OCI-M2 (cell line): ENCODE results near the gene QPRT.
"Not testable (repeated sequence)": the region's sequence is repeated elsewhere in the genome, so short reads cannot be mapped to it uniquely, and the experiment has no call there.

Experiments
- DNase-seq: peaks from one replicate; lab custom pipeline; 2025; ENCODE audit not compliant: unreplicated experiment; lab: John Stamatoyannopoulos, UW

QPRT gene

DNA sequence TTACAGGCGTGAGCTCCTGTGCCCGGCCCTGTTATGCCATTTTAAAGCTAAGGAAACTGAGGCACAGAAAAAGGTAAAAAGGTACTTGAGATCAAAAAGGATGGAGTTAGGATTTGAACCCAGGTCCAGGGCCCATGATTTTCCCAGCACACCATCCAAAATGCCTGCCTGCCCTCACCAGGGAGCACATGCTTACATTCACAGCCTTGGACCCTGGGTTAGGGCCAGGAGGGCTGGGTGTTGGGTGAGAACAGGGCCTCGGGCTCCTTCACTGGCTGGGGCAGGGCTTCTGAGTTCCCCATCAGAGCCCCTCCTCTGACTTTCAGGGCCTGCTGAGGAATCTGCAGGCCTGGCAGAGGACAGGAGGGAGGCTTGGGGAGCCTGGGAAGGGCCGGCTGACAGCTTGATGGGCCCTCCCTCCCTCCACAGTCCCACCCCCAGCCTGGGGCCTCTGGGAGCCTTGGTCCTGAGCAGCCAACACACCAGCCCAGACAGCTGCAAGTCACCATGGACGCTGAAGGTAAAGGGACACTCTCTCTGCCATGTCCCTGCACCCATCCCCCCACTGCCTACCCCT lies at the start of gene QPRT:
QPRT (plus strand) TSS at position 490 of the 577 bp plus-strand sequence; CDS start at position 508, 18 bp downstream.
- DNase-seq = no peak

DNA sequence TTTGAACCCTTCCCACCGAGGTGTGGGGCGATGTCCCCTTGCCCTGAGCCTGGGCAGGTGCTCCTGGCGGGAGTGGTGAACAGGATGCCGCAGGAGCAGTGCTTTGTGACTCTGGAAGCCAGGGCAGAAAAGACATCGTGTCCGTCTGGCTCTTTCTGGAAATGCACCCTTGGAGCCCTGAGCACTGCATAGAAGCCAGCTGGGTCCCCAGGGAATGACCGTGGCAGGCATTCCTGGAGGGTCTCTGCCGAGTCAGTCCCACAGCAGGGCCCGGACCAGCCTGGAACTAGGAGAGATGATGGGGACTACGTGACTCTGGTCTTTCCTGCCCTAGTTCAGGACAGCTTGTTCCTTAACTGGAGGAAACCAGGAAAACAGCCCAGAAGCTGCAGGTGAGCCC lies 49.7 kb upstream of the QPRT start:
- not testable (repeated sequence) for DNase-seq

DNA sequence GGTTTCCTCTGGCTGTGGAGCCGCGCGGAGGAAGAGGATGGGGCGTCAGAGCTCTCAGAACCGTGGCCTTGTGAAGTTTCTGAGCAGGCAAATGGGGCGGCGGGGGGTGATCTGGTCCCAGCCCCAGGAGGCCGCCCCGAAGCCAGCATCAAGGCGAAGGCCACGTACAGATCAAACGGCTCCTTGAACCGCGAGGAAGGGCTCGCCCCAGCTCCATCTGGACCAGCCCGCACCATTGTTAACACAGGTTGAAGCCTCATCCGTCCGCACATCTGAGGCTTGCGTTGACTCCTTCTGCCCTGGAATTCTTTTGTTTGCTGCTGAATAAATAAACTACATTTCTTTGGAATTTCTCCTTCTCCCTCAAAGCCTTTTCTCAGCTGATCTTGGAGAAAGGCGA lies 47.3 kb upstream of the QPRT start:
- DNase-seq = not testable (repeated sequence)

DNA sequence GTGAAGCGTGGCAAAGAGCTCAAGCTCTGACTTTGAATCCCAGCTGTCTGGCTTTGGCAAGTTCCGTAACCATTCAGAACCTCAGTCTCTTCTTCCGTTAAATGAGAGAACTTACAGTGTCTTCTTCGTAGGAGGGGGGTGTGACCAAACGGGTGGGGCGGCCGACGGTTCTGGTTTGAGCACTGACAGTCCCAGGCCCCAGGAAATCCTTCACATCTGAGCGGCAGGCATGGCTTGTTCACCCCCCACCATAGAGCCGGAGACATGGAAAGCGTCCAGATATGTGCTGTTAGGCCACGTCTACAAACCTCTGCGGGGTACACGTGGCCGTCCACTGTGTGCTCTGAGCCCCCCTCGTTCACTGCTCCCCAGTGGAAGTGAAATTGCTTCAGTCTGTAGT lies 43.1 kb upstream of the QPRT start:
- DNase-seq = not testable (repeated sequence)

DNA sequence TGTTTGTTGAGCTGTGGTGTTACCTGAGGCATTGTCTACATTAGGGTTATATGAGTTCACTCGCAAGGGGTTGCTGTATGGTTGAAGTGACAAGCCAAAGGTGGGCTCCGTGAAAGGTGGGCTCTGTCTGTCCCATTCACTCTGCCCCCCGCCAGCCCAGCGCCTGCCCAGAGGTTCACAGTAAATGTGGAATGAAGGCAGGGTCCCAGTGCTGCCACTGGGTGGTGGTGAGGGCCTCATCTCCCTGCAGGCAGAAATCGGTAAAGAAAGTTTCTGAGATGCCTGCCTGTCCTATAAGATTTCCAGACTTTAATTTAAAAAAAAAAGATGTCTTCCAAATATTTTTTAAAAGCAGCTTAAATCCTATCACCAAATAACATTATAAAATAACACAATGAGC lies 42.6 kb upstream of the QPRT start:
- not testable (repeated sequence) for DNase-seq

DNA sequence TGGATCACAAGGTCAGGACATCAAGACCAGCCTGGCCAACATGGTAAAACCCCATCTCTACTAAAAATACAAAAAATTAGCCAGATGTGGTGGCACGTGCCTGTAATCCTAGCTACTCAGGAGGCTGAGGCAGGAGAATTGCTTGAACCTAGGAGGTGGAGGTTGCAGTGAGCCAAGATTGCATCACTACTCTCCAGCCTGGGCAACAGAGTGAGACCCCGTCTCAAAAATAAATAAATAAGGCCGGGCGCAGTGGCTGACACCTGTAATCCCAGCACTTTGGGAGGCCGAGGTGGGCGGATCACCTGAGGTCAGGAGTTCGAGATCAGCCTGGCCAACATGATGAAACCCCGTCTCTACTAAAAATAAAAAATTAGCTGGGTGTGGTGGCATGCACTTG lies 40.2 kb upstream of the QPRT start:
- not testable (repeated sequence) for DNase-seq

DNA sequence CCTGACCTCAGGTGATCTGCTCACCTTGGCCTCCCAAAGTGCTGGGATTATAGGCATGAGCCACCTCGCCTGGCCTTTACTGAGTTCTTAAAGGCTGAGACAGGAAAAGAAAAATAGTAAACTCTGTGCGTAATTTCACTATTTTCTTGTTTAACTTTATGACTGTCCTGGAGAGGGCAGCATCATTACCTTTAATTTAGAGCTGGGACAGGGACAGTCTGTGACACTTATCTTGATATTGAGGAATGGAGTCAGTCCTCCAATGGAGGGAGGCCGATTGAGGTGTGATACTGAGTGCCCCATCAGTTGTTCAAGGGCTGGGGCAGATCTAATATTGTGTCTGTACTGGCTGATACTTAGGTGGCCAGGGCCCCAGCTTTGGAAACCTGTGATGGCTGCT lies 37.4 kb upstream of the QPRT start:
- no peak for DNase-seq

DNA sequence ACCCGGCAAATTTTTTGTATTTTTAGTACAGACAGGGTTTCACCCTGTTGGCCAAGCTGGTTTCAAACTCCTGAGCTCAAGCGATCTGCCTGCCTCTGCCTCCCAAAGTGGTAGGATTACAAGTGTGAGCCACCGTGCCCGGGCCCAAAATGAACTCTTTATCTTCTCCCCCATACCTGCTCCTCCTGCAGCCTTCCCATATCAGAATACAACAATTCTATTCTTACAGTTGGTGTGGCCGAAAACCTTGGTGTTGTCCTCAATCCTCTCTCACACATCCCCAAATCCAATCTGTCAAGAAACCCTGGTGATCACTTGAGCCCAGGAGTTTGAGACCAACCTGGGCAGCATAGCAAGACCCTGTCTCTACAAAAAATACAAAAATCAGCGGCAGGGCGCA lies 35.4 kb upstream of the QPRT start:
- DNase-seq = no peak

DNA sequence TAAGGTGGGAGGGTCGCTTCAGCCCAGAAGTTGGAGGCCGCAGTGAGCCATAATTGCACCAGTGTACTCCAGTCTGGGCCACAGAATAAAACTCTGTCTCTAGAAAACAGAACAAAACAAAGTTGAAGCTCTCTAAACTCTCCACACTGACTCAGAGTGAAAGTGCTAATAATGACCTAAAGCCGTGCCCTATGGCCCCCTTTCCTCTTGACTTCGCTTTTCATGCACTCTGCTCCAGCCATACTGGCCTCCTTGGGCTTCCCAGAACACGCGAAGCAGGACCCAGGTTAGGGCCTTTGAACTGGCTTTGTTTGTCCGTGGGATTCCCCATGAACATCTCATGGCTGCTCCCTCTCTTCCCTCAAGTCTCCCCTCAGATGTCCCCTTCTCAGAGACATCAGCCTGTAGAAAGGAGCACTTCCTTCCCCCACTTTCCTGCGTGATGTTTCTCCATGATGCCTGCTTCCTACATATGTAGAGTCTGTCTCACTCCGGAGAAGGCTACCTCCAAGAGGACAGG lies 34.6 kb upstream of the QPRT start:
- DNase-seq = no peak

DNA sequence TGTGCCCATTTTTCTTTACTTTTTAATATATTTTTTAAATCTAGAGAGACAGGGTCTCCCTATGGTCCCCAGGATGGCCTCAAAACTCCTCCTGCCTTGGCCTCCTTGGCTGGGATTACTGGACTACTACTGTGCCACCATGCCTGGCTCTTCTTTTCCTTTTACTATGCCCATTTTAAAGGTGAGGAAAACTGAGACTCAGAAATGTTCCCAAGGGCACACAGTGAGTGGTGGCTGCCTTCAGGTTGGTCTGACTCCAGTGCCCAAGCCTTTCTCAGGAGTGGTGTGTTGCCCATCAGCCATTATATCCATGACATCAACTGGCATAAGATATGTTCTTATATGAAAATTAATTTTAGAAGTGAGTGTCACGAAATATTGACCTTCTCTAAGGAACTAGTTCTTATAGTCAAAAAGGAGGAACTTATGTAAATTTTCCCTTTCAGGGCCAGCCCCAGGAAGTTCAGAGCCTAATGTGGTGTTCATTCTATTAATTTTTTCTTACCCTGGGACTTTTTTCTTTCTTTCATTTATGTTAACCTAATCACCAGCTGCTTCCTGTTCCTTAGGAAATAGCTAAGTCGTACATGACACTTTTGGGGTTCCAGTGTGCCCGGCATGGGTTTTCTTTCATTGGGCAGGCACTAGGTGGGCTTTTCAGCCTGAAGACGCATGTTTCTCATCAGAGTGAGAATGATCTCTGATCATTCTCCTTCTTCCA lies 33.8 kb upstream of the QPRT start:
- no peak for DNase-seq

DNA sequence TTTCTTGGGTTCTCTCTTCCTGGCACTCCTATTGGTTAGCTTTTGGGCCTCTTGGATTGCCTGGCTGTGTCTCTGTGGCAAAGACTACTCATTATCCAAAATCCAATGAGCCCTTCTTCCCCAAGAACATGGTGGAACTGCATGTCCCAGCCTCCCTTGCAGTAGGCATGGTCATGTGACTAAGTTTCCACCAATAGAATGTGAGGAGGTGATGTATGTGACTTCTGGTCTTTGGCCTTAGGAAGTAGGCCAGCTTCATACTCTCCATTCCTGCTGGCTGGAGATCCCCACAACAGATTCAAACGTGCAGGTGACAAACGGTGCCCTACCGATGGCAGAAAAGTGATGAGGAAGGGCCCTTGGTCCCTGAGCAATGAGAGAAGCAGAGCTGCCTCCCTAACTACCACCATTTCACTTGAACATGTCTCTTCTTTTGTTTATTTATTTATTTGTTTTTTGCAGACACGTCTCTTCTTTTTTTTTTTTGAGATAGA lies 33.2 kb upstream of the QPRT start:
- no peak for DNase-seq

DNA sequence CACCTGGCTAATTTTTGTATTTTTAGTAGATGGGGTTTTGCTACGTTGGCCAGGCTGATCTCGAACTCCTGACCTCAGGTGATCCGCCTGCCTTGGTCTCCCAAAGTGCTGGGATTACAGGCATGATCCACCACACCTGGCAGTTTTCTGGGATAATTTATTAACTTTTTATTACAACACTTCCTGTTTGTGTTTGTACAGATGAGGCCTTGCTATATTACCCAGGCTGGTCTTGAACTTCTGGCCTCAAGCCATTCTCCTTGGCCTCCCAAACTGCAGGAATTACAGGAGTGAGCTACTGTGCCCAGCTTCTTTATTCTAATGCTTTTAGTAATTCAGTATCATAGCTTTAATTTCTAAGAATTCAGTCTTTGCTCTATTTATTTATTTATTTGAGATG lies 32.0 kb upstream of the QPRT start:
- DNase-seq = no peak

DNA sequence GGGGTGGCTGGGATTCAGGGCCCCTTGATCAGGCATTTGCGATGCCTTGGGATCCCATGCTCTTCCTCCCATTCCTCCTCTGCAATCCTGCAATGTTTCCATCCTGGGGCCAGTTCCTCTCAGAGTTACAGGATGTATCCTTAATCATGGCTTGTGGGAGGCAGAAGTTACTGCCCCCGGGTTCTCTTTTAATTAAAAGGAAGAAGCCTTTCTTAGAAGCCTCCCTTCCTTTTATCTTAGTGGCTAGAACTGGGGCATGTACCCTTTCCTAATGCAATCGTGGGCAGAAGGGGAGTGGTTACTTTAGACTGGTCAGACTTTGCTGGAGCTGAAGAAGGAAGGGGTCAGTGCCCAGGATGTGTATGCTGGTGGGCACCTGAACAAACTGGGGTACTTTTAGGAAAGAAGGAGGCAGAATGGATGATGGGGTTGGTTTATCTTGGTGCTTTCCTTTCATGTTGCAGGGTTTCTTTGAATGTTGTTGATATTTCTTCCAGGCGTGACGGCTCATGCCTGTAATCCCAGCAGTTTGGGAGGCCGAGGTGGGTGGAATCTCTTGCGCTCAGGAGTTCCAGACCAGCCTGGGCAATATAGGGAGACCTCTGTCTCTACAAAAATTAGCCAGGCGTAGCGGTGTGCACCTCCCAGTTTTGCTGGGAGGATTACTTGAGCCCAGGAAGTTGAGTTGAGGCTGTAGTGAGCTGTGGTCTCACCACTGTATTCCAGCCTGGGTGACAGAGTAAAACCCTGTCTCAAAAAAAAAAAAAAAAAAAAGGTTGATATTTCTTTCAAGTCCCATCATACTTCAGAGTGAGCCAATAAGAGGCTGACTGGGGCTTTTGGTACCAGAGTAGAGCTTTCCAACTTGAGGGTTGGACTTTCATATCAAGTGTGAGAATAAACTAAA lies 29.1 kb upstream of the QPRT start:
- DNase-seq = no peak

DNA sequence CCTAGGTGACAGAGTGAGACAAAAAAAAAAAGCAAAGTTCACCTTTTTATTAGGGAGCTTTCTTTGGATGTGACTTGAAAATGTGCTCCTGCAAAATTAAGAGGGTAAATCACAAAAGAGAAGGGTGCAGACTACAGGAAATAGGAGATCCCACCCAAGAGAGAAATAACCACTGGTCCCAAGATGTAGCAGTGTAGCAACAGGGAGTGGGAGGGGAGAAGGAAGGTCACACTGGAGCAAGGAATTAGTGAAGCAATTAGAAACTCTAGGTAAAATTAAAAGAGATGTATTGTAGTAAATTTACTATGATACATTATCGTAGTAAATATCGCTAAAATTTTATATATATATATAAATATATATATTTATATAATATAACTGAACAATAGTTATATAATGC lies 28.2 kb upstream of the QPRT start:
- DNase-seq = no peak

DNA sequence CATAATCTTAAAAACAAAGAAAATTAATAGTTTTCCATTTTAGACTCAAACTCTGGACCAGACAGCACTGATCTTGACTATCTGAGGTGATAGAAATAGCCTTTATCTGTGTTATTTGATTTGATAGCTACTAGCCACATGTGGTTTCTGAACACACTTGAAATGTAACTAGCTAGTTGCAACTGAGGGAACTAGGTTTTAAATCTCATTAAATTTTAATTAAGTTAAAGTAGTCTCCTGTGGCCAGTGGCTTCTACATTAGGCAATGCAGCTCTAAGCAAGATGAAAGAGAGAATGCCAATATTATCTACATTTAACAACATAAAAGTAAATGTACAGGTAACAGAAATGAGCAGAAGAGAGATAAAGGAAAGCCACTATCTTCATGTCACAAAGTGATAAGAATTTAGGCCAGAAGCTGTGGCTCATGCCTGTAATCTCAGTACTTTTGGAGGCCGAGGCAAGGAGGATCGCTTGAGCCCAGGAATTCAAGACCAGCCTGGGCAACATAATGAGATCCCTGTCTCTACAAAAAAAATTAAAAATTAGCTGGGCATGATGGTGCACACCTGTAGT lies 27.1 kb upstream of the QPRT start:
- no peak for DNase-seq

DNA sequence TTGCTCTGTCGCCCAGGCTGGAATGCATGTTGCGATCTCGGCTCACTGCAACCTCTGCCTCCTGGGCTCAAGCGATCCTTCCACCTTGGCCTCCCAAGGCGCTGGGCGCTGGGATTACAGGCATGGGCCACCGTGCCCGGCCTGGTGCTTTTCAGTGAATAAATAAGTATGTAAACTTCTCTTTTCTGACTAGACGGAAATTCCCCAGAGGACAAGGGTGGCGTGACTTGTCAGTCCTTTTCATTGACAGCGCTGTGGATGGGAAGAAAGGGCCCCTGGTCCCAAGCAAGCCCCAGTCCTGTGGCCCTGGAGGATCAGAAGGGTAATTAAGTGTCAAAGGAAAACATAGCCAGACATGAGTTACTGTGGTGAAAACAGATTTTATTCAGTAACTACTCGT lies 25.5 kb upstream of the QPRT start:
- DNase-seq = no peak

DNA sequence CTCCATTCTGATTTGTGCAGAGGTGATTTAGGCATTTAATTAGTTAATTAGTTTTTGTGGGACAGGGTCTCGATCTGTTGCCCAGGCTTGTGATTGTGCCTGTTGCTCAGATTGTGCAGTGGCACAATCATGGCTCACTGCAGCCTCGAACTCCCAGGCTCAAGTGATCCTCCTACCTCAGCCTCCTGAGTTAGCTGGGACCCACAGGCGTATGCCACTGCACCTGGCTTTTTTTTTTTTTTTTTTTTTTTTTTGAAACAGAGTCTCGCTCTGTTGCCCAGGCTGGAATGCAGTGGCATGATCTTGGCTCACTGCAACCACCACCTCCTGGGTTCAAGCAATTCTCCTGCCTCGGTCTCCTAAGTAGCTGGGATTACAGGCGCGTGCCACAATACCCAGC lies 25.1 kb upstream of the QPRT start:
- DNase-seq = not testable (repeated sequence)

DNA sequence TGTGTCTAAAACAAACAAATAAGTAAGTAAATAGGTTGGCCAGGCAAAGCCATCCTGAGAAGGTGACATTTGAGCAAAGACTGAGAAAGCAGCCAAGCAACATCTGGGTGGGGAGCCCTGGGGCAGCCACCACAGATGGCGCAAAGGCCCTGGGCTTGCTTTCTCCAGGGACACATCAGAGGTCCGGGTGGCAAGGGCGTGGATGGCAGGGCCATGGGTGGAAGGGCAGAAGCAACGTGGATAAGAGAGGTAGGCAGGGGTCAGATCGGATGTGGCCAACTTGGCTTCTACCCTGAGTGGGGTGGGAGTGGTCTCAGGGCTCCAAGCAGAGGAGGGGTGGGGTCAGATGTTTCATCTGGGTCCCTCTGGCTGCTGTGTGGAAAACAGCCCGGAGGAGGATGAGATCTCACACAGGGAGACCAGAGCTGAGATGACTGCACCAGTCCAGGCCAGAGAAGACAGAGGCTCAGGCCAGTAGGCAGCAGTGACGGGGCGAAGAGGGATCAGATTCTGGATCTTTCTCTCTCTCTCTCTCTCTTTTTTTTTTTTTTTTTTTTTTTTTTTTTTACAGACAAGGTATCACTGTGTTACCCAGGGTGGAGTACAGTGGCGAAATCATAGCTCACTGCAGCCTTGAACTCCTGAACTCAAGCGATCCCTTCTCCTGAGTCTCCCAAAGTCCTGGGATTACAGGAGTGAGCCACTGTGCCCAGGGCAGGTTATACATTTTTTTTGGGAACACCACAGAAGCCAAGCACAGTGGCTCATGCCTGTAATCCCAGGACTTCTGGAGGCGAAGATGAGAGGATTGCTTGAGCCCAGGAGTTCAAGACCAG lies 22.1 kb upstream of the QPRT start:
- no peak for DNase-seq

DNA sequence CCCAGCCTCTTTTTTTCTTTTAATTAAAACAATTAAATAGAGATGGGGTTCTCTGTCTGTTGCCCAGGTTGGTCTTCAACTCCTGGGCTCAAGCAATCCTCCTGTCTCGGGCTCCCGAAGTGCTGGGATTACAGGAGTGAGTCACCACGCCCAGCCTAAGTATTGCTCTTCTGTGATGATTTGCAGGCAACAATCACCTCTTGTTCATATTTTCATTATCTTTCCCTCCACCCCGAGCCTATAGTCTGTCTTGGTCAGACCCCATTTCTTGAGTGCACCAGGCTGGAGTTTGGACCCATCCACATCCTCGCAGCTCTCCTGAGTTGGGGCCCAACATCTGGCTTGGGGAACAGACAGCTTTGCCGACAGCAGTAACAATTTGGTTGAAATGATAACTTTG lies 20.3 kb upstream of the QPRT start:
- no peak for DNase-seq

DNA sequence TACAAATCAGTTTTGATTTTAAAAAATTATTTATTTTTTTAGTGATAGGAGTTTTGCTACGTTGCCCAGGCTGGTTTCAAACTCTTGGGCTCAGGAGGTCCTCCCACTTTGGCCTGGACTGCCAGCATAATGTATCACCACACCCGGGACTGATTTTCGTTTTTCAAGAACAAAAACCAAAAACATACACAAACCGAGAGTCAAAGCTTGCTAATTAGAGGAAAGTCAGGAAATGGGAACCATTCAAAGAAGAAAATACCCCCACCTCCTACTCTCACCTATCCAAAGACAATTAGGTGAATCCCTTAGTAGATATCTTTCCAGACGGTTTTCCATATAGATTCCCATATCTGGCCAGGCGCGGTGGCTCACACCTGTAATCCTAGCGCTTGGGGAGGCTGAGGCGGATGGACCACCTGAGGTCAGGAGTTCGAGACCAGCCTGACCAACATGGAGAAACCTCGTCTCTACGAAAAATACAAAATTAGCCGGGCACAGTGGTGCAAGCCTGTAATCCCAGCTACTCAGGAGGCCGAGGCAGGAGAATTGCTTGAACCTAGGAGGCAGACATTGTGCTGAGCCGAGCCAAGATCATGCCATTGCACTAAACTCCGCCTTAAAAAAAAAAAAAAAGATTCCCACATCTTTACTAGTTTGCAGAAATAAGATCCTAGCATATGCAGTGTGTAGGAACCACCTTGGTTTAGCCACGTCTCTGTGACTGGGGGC lies 16.8 kb upstream of the QPRT start:
- DNase-seq = no peak
